Fibroblast of skin of abdomen (primary cell): ENCODE results near the gene POFUT2.
"Not testable (repeated sequence)": the region's sequence is repeated elsewhere in the genome, so short reads cannot be mapped to it uniquely, and the experiment has no call there.

Experiments used
- DNase-seq: peaks from one replicate; pipeline ENCODE4 v3.0.0-alpha.2; 2013

POFUT2 gene

DNA sequence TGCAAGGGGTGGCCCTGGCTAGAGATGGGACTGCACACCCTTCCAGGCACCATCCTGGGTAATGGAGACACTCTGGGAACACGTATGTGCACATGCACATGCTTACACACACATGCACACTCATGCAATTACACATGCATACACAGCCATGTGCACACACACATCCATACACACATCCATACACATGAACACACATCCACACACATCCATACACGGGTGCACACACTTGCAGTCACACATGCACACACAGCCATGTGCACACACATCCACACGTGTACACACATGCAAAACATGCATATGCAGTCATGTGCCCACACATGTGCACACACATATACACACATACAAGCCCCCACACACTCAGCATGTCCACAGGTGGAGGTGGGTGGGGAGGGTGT, 22.3 kb upstream of the POFUT2 start:
- no peak for DNase-seq

GRCh38 chr21:45309069-45309986, 21.6 kb upstream of the POFUT2 start:
- DNase-seq: peak; percentile 43

- DNase-seq: peak; percentile 48
Observed at GRCh38 chr21:45308194-45309068, 20.7 kb upstream of the POFUT2 start.

DNA sequence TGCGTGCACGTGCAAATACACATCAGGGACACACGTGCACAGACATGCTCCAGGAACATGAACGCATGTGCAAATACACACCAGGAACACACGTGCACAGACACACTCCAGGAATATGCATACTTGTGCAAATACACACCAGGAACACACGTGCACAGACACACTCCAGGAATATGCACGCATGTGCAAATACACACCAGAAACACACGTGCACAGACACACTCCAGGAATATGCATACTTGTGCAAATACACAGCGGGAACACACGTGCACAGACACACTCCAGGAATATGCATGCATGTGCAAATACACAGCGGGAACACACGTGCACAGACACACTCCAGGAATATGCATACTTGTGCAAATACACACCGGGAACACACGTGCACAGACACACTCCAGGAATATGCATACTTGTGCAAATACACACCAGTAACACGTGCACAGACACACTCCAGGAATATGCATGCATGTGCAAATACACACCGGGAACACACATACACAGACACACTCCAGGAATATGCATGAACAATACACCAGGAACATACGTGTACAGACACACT, 20.0 kb upstream of the POFUT2 start:
- DNase-seq: not testable (repeated sequence)

- DNase-seq: no peak
Observed at GRCh38 chr21:45306832-45307571, 19.3 kb upstream of the POFUT2 start.

GRCh38 chr21:45306453-45306831, 18.7 kb upstream of the POFUT2 start:
- DNase-seq: no peak

DNA sequence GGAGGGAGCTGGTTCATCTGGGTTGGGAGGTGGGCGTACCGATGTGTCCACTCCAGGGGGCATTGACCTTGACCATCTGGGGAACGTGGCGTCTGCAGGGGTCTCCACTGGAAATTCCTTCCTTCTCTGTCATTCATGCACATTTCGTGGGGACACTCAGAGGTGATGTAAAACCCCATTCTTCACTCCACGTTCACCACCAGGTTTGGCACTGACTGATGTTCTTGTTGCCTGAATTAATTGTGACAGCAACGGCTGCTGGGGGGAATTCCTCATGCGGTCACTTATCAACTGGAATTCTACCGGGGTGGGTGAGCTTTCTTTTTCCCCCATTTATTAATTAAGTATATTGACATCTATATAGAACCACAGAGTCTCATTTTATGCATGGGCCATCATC, 18.1 kb upstream of the POFUT2 start:
- no peak for DNase-seq

DNA sequence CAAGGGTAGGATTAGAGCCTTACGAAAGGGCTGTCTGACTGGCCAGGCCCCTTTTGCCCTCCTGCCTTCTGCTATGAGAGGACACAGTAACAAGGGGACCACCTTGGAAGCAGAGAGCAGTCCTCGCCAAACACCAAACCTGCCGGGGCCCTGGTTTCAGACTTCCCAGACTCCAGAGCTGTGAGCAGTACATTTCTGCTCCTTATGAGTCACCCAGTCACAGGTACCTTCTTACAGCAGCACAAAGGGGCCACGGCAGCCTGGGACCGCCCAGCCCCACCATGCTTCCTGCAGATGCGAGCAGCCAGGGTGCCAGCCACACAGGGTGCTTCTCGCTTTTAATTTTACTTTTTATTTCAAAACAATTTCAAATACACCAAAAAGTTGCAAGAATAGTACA, 17.2 kb upstream of the POFUT2 start:
- no peak for DNase-seq

DNA sequence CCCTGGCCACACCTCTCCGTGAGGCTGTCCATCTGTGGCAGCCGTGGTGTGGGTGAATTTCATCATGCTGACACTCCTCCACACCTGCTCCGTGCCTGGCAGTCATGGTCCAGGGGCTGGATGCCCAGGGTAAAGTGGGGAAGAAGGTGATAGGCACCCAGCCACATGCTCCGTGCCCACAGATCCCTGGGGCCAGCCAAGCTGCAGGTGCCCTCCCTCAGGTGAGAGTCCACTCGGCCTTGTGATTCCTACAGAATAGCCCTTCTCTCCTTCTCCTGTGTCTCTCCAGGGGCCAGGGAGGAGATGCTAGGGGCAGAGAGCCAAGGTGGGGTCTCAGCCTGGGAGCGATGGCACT, 16.8 kb upstream of the POFUT2 start:
- no peak for DNase-seq

DNA sequence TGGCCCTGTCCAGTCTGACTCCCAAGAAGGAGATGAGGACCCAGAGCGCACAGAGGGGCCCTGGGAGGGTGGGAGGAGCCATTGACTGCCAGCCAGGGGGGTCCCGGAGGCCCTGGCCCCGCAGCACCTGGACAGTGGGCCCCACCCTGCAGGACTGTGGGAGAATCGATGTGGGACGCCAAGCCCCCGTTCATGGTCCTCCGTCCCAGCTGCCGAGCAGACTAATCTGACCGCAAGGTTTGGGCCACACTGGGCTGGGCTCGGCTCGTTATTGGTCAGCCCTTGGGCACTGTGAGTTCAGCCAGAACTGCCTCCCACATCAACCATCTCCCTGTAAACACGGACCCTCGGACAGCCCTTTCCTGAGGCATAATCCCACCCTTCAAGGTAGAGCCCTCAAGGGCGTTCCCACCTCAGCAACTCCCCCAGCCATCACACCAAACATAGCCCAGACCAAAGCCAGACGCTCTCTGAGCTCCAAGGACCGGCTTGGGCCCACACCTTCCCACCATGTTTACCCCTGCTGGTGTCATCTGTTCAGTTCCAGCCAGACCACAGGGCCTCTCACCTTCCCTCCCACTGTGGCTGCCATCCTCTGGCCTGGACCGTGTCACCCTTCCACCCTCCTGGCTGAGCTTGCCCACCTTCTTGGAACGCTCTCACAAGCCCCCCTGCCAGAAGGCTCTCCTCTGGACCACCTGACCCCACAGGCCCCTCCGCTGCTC, 16.2 kb upstream of the POFUT2 start:
- no peak for DNase-seq

GRCh38 chr21:45303091-45303615, 15.5 kb upstream of the POFUT2 start:
- DNase-seq: no peak

DNA sequence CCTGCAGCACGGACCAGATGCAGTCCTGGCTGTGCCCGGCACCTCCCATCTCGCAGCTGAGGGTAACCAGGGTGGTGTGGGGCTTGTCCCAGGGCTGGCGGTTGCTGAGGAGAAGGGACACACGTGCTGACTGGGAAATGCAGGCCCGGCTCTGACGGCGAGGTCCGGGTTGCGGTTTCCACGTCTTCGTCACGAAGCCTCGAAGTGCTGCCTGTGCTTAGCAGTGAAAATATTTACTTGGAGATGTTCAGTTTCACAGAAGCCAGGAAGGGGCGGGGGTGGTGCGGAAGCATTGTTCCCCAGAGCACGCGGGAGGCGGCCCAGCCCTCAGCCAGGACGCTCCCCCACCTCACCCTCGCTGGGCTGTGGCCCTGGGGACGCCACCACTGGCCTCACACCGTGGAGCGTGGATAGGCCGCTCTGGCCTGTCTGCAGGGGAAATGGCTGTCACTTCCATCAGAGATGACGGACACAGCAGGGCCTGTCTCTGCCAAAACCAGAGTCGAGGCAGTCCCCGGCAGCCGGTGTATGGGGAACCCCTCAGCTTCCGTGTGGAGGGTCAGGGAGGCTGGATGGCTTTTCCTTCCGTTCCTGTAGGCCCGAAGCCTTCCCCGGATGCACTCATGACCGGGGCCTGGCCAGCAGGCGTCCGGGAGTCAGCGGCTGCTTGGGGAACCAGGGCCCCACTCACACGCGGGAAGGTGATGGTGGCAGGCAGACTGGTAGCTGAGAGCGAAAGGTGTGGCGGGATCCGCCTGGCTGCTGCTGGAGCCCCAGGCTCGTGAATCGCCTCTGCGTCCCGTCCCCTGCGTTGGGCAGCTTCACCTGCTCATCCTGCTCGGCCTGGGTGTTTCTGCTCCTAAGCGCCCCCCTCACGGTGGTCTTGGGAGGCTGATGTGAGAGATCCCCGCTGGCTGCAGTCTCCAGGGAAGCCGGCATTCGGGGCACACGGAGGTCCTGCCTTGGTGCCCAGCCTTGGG, 14.7 kb upstream of the POFUT2 start:
- peak; percentile 53 for DNase-seq

GRCh38 chr21:45301521-45302081, 13.9 kb upstream of the POFUT2 start:
- DNase-seq: no peak

- DNase-seq: no peak
Observed at GRCh38 chr21:45300786-45301520, 13.3 kb upstream of the POFUT2 start.

GRCh38 chr21:45299864-45300785, 12.4 kb upstream of the POFUT2 start:
- DNase-seq: peak; percentile 83

DNA sequence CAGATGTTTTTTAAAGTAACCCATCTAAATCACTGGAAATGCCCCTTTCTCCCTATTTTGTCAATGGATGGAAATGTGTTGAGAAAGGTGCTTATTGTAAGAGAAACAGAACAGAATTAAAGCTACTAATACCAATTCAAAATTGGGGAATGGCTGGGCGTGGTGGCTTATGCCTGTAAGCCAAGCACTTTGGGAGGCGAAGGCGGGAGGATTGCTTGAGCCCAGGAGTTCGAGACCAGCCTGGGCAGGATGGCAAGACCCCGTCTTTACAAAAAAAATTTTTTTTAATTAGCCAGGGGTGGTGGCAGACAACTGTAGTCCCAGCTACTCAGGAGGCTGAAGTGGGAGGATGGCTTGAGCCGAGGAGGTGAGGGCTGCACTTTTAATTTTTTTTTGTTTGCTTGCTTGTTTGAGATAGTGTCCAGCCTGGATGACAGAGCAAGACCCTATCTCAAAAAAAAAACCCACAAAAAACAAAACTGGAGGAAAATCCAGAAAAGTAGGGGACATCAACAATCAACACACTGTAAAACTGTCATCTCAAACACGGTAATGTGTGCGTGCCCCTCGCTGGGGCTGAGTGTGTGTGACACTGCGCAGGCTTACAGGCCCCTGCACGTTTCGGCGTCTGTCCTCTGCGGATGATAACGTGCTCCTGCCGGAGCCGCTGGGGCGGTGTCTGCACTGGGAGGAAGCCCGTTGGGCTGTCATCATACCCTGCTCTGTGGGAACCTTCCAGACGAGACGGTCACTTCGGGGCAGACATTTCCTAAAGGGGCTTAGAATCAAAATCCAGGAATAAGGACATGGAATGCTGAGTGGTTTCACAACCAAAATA, 11.6 kb upstream of the POFUT2 start:
- no peak for DNase-seq

DNA sequence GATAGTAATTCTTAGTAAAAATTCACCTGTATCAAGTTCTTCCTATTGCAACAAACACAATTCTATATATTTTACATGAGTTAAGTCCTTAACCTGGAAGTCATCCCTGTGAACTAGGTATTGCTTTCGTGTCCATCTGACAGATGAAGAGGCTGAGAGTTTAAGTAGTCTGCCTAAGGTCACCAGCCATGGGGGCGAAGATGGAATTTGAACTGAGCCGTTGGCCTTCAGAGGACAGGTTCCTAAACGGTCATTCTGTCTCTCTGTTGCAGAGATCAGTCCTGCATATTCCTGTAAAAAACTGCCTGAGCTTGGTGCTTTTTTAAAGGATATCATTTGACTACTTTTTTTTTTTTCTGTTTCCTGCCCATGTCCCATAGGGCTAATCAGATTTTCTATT, 10.2 kb upstream of the POFUT2 start:
- no peak for DNase-seq
